ENCODE results near the gene VAMP8.
"Not testable (repeated sequence)": the region's sequence is repeated elsewhere in the genome, so short reads cannot be mapped to it uniquely, and the experiment has no call there.

The VAMP8 gene

GRCh38 chr2:85597241-85597640 lies 19.9 kb downstream of the VAMP8 start:
- DNase-seq = no peak

GRCh38 chr2:85598594-85599340 lies 21.4 kb downstream of the VAMP8 start:
- DNase-seq = no peak

GRCh38 chr2:85599468-85600234 lies 22.3 kb downstream of the VAMP8 start:
- no peak for DNase-seq

- DNase-seq = no peak
Observed at GRCh38 chr2:85600235-85600575, 22.8 kb downstream of the VAMP8 start.

- no peak for DNase-seq
Observed at GRCh38 chr2:85600951-85601770, 23.8 kb downstream of the VAMP8 start.

- peak in 39 of 56 donors; percentile 42 to 86 (median 71) for DNase-seq
Observed at GRCh38 chr2:85601771-85602475, 24.5 kb downstream of the VAMP8 start.

GRCh38 chr2:85602476-85603234 lies 25.3 kb downstream of the VAMP8 start, which contains the start of gene TMEM150A:
Gene TMEM150A (minus strand): TSS chr2:85602698. CDS start chr2:85601948, 750 bp downstream.
- DNase-seq = peak in 55 of 56 donors; percentile 63 to 97 (median 86)

GRCh38 chr2:85604133-85604444 lies 26.7 kb downstream of the VAMP8 start:
- not testable (repeated sequence) for DNase-seq

GRCh38 chr2:85604568-85605339 lies 27.4 kb downstream of the VAMP8 start:
- no peak for DNase-seq

- peak in 1 of 56 donors; percentile 32 for DNase-seq
Observed at GRCh38 chr2:85605406-85606115, 28.2 kb downstream of the VAMP8 start.

GRCh38 chr2:85606116-85606455 lies 28.7 kb downstream of the VAMP8 start:
- DNase-seq = no peak

GRCh38 chr2:85607268-85608215 lies 30.2 kb downstream of the VAMP8 start:
- no peak for DNase-seq

- no peak for DNase-seq
Observed at GRCh38 chr2:85611217-85611704, 33.9 kb downstream of the VAMP8 start.

- peak in 55 of 56 donors; percentile 25 to 91 (median 80) for DNase-seq
Observed at GRCh38 chr2:85611705-85612587, 34.6 kb downstream of the VAMP8 start, which contains the start of gene C2orf68. Gene C2orf68 (minus strand): TSS chr2:85612066. CDS start chr2:85611984, 82 bp downstream.

- no peak for DNase-seq
Observed at GRCh38 chr2:85613717-85614515, 36.5 kb downstream of the VAMP8 start.

- DNase-seq = not testable (repeated sequence)
Observed at GRCh38 chr2:85614757-85615156, 37.4 kb downstream of the VAMP8 start.

Measured in nucleus accumbens (tissue), 56 donors.